SK-N-SH treated with all-trans-retinoic acid at 6 μM for 48 hours (cell line): ENCODE results near the gene MRPS6.

ENCODE experiments used
- ATAC-seq: fragments of 200-7000 bp; cut with Tn5 transposase; 3 replicates; pipeline ENCODE4 v1.9.1; 2020; ENCODE audit warnings: mild to moderate bottlenecking, moderate library complexity
- ARNTL ChIP-seq: fragments of 450-650 bp; formaldehyde crosslinking; IDR thresholded peaks from 2 replicates; pipeline ENCODE4 v1.5.0; 2020; ENCODE audit warnings: low read depth, mild to moderate bottlenecking, moderate library complexity, borderline replicate concordance
- BACH2 ChIP-seq: fragments of 250-450 bp; sonication (Bioruptor Pico); IDR thresholded peaks from 2 replicates; pipeline ENCODE4 v1.9.0; 2021; ENCODE audit warnings: mild to moderate bottlenecking, borderline replicate concordance
- CSDC2 ChIP-seq: fragments of 250-450 bp; sonication (Bioruptor Pico); IDR thresholded peaks from 2 replicates; pipeline ENCODE4 v1.5.0; 2020; ENCODE audit warnings: mild to moderate bottlenecking, moderate library complexity
- ESRRG ChIP-seq: fragments of 250-450 bp; sonication (Bioruptor Pico); IDR thresholded peaks from 2 replicates; pipeline ENCODE4 v1.6.1; 2021; ENCODE audit warnings: mild to moderate bottlenecking
- GLIS3 ChIP-seq: fragments of 250-450 bp; sonication (Bioruptor Pico); IDR thresholded peaks from 2 replicates; pipeline ENCODE4 v1.5.0; 2020; ENCODE audit warnings: mild to moderate bottlenecking, moderate library complexity
- ISL1 ChIP-seq: fragments of 250-450 bp; sonication (Bioruptor Pico); IDR thresholded peaks from 2 replicates; pipeline ENCODE4 v2.1.2; 2022; ENCODE audit warnings: mild to moderate bottlenecking, moderate library complexity
- RARB ChIP-seq: fragments of 250-450 bp; sonication (Bioruptor Pico); IDR thresholded peaks from 2 replicates; pipeline ENCODE4 v1.8.0; 2021; ENCODE audit warnings: mild to moderate bottlenecking, moderate library complexity
- SNAI2 ChIP-seq: fragments of 250-450 bp; sonication (Bioruptor Pico); IDR thresholded peaks from 2 replicates; pipeline ENCODE4 v1.5.0; 2020; ENCODE audit warnings: mild to moderate bottlenecking, moderate library complexity
- TCF4 ChIP-seq: fragments of 250-450 bp; sonication (Bioruptor Pico); IDR thresholded peaks from 2 replicates; pipeline ENCODE4 v1.8.0; 2021; ENCODE audit warnings: mild to moderate bottlenecking, moderate library complexity, borderline replicate concordance
- TOX ChIP-seq: fragments of 250-450 bp; sonication (Bioruptor Pico); IDR thresholded peaks from 2 replicates; pipeline ENCODE4 v1.8.0; 2021; ENCODE audit warnings: mild to moderate bottlenecking, moderate library complexity, borderline replicate concordance
- ZC3H10 ChIP-seq: fragments of 250-450 bp; sonication (Bioruptor Pico); IDR thresholded peaks from 2 replicates; pipeline ENCODE4 v1.5.1; 2021; ENCODE audit warnings: mild to moderate bottlenecking, moderate library complexity
- ZFP3 ChIP-seq: fragments of 250-450 bp; sonication (Bioruptor Pico); IDR thresholded peaks from 2 replicates; pipeline ENCODE4 v1.5.0; 2020; ENCODE audit warnings: mild to moderate bottlenecking, moderate library complexity
- ZFP30 ChIP-seq: fragments of 450-650 bp; formaldehyde crosslinking; IDR thresholded peaks from 2 replicates; pipeline ENCODE4 v1.5.0; 2022; ENCODE audit warnings: mild to moderate bottlenecking, moderate library complexity
- ZNF565 ChIP-seq: fragments of 450-650 bp; formaldehyde crosslinking; conservative IDR thresholded peaks from 2 replicates; pipeline ENCODE4 v1.5.0; 2020; ENCODE audit warnings: low read depth, mild to moderate bottlenecking, moderate library complexity
- ZNF70 ChIP-seq: fragments of 450-650 bp; formaldehyde crosslinking; IDR thresholded peaks from 2 replicates; pipeline ENCODE4 v1.5.0; 2020; ENCODE audit warnings: mild to moderate bottlenecking, moderate library complexity
- ZNF8 ChIP-seq: fragments of 450-650 bp; formaldehyde crosslinking; IDR thresholded peaks from 2 replicates; pipeline ENCODE4 v1.5.0; 2020; ENCODE audit warnings: mild to moderate bottlenecking, moderate library complexity
- TF ChIP-seq, protein P1 (sequence below): fragments of 250-450 bp; sonication (Bioruptor Pico); IDR thresholded peaks from 2 replicates; pipeline ENCODE4 v1.5.0; 2020; ENCODE audit warnings: mild to moderate bottlenecking, moderate library complexity
- TF ChIP-seq, protein P2 (sequence below): fragments of 250-450 bp; sonication (Bioruptor Pico); IDR thresholded peaks from 2 replicates; pipeline ENCODE4 v1.5.1; 2021; ENCODE audit warnings: mild to moderate bottlenecking, moderate library complexity
- TF ChIP-seq, protein P3 (sequence below): fragments of 250-450 bp; sonication (Bioruptor Pico); IDR thresholded peaks from 2 replicates; pipeline ENCODE4 v1.8.0; 2020; ENCODE audit warnings: mild to moderate bottlenecking, moderate library complexity, borderline replicate concordance
- TF ChIP-seq, protein P4 (sequence below): fragments of 250-450 bp; sonication (Bioruptor Pico); IDR thresholded peaks from 2 replicates; pipeline ENCODE4 v1.5.1; 2020; ENCODE audit warnings: low read depth, mild to moderate bottlenecking, moderate library complexity
- TF ChIP-seq, protein P5 (sequence below): fragments of 250-450 bp; sonication (Bioruptor Pico); IDR thresholded peaks from 2 replicates; pipeline ENCODE4 v1.8.0; 2021; ENCODE audit warnings: low read depth, mild to moderate bottlenecking, moderate library complexity, borderline replicate concordance

Gene MRPS6

DNA sequence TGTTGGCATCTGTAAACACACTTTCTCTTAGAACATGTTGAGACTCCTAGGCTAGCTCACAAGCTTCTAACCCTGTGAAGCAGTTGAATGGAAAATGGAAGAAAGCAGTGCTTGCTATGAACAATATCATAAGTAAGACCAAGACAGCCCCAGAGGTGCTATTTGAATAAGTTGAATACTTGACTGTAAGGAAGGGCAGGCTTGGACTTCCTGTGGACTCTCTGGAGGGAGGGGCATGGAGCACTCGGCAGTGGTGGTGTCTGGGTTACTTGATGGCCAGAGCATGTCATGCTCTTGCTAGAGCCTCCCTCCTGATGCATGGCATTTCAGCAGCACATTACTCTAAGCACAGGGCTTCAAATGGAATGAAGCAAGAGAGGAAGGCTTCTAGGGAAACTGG, 60.0 kb downstream of the MRPS6 start:
- TF ChIP-seq ZFP30 (CRISPR knock-in tag) (no peak), ESRRG (CRISPR knock-in tag) (no peak), TOX (CRISPR knock-in tag) (no peak), ZNF565 (no peak)
- TF ChIP-seq, all 23 proteins: peak for 0
- ATAC-seq: no peak

DNA sequence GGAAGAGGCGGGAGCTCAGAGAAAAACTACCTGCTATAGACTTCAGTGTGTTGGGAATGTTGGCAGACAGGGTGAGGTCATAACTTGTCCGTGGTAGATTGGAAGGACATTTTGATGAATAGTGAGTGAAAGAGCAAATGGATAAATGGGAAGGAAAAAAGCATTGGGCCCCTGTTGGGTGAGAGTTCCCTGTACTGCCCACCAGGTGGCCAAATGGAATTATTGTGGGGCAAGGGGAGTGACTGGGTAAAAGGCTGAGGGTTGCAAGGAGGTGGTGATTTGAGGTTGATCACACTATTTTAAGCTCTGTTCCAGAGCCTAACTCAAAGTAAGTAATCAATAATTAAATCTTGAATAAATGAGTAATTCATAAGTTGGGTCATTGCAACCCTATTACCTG, 60.4 kb downstream of the MRPS6 start:
- no peak for ATAC-seq
- TF ChIP-seq ISL1 (CRISPR knock-in tag): no peak
- TF ChIP-seq BACH2 (CRISPR knock-in tag): no peak
- no peak for TF ChIP-seq TOX (CRISPR knock-in tag)
- no peak for TF ChIP-seq ESRRG (CRISPR knock-in tag)
- TF ChIP-seq ZFP3 (CRISPR knock-in tag): no peak
- TF ChIP-seq, protein P1, sequence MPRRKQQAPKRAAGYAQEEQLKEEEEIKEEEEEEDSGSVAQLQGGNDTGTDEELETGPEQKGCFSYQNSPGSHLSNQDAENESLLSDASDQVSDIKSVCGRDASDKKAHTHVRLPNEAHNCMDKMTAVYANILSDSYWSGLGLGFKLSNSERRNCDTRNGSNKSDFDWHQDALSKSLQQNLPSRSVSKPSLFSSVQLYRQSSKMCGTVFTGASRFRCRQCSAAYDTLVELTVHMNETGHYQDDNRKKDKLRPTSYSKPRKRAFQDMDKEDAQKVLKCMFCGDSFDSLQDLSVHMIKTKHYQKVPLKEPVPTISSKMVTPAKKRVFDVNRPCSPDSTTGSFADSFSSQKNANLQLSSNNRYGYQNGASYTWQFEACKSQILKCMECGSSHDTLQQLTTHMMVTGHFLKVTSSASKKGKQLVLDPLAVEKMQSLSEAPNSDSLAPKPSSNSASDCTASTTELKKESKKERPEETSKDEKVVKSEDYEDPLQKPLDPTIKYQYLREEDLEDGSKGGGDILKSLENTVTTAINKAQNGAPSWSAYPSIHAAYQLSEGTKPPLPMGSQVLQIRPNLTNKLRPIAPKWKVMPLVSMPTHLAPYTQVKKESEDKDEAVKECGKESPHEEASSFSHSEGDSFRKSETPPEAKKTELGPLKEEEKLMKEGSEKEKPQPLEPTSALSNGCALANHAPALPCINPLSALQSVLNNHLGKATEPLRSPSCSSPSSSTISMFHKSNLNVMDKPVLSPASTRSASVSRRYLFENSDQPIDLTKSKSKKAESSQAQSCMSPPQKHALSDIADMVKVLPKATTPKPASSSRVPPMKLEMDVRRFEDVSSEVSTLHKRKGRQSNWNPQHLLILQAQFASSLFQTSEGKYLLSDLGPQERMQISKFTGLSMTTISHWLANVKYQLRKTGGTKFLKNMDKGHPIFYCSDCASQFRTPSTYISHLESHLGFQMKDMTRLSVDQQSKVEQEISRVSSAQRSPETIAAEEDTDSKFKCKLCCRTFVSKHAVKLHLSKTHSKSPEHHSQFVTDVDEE (CRISPR knock-in tag): no peak
- no peak for TF ChIP-seq CSDC2 (CRISPR knock-in tag)
- TF ChIP-seq, protein P2, sequence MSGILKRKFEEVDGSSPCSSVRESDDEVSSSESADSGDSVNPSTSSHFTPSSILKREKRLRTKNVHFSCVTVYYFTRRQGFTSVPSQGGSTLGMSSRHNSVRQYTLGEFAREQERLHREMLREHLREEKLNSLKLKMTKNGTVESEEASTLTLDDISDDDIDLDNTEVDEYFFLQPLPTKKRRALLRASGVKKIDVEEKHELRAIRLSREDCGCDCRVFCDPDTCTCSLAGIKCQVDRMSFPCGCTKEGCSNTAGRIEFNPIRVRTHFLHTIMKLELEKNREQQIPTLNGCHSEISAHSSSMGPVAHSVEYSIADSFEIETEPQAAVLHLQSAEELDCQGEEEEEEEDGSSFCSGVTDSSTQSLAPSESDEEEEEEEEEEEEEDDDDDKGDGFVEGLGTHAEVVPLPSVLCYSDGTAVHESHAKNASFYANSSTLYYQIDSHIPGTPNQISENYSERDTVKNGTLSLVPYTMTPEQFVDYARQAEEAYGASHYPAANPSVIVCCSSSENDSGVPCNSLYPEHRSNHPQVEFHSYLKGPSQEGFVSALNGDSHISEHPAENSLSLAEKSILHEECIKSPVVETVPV (CRISPR knock-in tag): no peak
- TF ChIP-seq GLIS3 (CRISPR knock-in tag): no peak

DNA sequence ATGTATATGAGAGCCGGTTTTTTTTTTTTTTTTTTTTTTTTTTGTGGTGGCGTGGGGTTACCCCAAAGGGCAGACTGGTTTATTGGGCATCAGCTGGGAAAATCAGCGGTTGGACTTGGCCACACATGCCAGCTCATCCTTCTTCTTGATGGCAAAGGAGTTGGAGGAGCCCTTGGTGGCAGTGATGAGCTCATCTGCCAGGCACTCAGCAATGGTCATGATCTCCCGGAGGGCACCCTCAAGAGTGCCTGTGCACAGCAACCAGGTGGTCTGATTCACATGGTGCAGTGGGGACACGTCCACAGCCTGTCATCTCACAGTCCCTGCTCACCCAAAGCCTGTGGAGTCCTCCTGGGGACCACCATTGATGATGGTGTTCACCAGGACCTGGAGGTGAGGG, 62.0 kb downstream of the MRPS6 start:
- no peak for ATAC-seq
- TF ChIP-seq ZC3H10 (CRISPR knock-in tag) (no peak), ZFP3 (CRISPR knock-in tag) (no peak), TOX (CRISPR knock-in tag) (no peak), TCF4 (no peak), ZNF565 (no peak), ARNTL (CRISPR knock-in tag) (no peak), ESRRG (CRISPR knock-in tag) (no peak), SNAI2 (CRISPR knock-in tag) (no peak), GLIS3 (CRISPR knock-in tag) (no peak)
- TF ChIP-seq, protein P3, sequence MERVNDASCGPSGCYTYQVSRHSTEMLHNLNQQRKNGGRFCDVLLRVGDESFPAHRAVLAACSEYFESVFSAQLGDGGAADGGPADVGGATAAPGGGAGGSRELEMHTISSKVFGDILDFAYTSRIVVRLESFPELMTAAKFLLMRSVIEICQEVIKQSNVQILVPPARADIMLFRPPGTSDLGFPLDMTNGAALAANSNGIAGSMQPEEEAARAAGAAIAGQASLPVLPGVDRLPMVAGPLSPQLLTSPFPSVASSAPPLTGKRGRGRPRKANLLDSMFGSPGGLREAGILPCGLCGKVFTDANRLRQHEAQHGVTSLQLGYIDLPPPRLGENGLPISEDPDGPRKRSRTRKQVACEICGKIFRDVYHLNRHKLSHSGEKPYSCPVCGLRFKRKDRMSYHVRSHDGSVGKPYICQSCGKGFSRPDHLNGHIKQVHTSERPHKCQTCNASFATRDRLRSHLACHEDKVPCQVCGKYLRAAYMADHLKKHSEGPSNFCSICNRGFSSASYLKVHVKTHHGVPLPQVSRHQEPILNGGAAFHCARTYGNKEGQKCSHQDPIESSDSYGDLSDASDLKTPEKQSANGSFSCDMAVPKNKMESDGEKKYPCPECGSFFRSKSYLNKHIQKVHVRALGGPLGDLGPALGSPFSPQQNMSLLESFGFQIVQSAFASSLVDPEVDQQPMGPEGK (CRISPR knock-in tag): no peak

DNA sequence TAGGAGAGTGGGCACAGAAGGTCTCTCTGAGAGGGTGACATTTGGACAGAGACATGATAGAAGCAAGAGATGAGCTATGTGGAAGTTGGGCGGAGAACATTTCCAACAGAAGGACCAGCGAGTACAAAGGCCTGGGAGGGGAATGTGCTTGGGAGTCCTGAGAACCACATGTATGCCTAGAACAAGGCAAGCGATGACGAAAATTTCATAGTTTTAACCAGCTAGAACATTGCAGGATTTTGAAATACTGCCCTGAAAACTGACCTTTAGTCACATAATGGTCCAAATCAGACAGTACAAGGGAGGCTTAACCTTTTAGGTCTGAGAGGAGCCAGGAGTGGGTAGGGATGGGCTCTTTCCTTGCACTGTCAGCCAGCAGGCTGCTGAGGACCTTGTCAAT, 68.0 kb downstream of the MRPS6 start:
- no peak for ATAC-seq
- TF ChIP-seq BACH2 (CRISPR knock-in tag) (no peak), ZNF565 (no peak), RARB (CRISPR knock-in tag) (no peak), TCF4 (no peak), ZNF8 (CRISPR knock-in tag) (no peak), CSDC2 (CRISPR knock-in tag) (no peak), ZFP3 (CRISPR knock-in tag) (no peak), SNAI2 (CRISPR knock-in tag) (no peak), ZNF70 (CRISPR knock-in tag) (no peak), ZC3H10 (CRISPR knock-in tag) (no peak), ZFP30 (CRISPR knock-in tag) (no peak)
- TF ChIP-seq, protein P2 (CRISPR knock-in tag): no peak
- TF ChIP-seq, protein P3 (CRISPR knock-in tag): no peak
- TF ChIP-seq, protein P4, sequence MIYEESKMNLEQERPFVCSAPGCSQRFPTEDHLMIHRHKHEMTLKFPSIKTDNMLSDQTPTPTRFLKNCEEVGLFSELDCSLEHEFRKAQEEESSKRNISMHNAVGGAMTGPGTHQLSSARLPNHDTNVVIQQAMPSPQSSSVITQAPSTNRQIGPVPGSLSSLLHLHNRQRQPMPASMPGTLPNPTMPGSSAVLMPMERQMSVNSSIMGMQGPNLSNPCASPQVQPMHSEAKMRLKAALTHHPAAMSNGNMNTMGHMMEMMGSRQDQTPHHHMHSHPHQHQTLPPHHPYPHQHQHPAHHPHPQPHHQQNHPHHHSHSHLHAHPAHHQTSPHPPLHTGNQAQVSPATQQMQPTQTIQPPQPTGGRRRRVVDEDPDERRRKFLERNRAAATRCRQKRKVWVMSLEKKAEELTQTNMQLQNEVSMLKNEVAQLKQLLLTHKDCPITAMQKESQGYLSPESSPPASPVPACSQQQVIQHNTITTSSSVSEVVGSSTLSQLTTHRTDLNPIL (CRISPR knock-in tag): no peak
- TF ChIP-seq, protein P5, sequence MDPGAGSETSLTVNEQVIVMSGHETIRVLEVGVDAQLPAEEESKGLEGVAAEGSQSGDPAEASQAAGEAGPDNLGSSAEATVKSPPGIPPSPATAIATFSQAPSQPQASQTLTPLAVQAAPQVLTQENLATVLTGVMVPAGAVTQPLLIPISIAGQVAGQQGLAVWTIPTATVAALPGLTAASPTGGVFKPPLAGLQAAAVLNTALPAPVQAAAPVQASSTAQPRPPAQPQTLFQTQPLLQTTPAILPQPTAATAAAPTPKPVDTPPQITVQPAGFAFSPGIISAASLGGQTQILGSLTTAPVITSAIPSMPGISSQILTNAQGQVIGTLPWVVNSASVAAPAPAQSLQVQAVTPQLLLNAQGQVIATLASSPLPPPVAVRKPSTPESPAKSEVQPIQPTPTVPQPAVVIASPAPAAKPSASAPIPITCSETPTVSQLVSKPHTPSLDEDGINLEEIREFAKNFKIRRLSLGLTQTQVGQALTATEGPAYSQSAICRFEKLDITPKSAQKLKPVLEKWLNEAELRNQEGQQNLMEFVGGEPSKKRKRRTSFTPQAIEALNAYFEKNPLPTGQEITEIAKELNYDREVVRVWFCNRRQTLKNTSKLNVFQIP (CRISPR knock-in tag): no peak
